Measurements from ENCODE around the gene ELAVL2. TPM values are rescaled to one million over a fixed set of nuclear protein-coding genes. Genes with fewer than 3 reads are reported as not detected.

Gene ELAVL2
- total RNA-seq, 1 experiment from 2014 or later = 35.9 TPM

GRCh38 chr9:23702311-23702922 is 123.6 kb downstream of the ELAVL2 start:
- H3K27me3 Mint-ChIP-seq (ENCODE audit: low read depth) = no peaks in the 10 kb centered on the region
- POLR2A ChIA-PET = no interaction called here
- no peak for TF ChIP-seq SP1 (CRISPR knock-in tag; conservative IDR thresholded peaks at IDR 0.05)
- TF ChIP-seq, protein P1, sequence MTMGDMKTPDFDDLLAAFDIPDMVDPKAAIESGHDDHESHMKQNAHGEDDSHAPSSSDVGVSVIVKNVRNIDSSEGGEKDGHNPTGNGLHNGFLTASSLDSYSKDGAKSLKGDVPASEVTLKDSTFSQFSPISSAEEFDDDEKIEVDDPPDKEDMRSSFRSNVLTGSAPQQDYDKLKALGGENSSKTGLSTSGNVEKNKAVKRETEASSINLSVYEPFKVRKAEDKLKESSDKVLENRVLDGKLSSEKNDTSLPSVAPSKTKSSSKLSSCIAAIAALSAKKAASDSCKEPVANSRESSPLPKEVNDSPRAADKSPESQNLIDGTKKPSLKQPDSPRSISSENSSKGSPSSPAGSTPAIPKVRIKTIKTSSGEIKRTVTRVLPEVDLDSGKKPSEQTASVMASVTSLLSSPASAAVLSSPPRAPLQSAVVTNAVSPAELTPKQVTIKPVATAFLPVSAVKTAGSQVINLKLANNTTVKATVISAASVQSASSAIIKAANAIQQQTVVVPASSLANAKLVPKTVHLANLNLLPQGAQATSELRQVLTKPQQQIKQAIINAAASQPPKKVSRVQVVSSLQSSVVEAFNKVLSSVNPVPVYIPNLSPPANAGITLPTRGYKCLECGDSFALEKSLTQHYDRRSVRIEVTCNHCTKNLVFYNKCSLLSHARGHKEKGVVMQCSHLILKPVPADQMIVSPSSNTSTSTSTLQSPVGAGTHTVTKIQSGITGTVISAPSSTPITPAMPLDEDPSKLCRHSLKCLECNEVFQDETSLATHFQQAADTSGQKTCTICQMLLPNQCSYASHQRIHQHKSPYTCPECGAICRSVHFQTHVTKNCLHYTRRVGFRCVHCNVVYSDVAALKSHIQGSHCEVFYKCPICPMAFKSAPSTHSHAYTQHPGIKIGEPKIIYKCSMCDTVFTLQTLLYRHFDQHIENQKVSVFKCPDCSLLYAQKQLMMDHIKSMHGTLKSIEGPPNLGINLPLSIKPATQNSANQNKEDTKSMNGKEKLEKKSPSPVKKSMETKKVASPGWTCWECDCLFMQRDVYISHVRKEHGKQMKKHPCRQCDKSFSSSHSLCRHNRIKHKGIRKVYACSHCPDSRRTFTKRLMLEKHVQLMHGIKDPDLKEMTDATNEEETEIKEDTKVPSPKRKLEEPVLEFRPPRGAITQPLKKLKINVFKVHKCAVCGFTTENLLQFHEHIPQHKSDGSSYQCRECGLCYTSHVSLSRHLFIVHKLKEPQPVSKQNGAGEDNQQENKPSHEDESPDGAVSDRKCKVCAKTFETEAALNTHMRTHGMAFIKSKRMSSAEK (CRISPR knock-in tag; IDR thresholded peaks at IDR 0.05; ENCODE audit: borderline replicate concordance) = no peak
- no peak for TF ChIP-seq E2F5 (CRISPR knock-in tag; IDR thresholded peaks at IDR 0.05)
- no peak for TF ChIP-seq ZNF121 (CRISPR knock-in tag; IDR thresholded peaks at IDR 0.05)
- TF ChIP-seq ELF4 (CRISPR knock-in tag; IDR thresholded peaks at IDR 0.05; ENCODE audit: low read depth) = no peak
- TF ChIP-seq MXD4 (CRISPR knock-in tag; IDR thresholded peaks at IDR 0.05; ENCODE audit: borderline replicate concordance) = no peak
- TF ChIP-seq HMGA2 (CRISPR knock-in tag; IDR thresholded peaks at IDR 0.05) = no peak
- TF ChIP-seq ZNF232 (CRISPR knock-in tag; IDR thresholded peaks at IDR 0.05) = no peak
- TF ChIP-seq ZNF423 (CRISPR knock-in tag; IDR thresholded peaks at IDR 0.05) = no peak
- TF ChIP-seq ATF3 (CRISPR knock-in tag; conservative IDR thresholded peaks at IDR 0.05) = no peak
- peaks cover 48% of the 10 kb centered on the region for H3K4me1 Mint-ChIP-seq
- ATAC-seq (no peak), DNase-seq (ENCODE audit: low spot score) (no peak)
- peaks cover 3% of the 10 kb centered on the region for H3K36me3 Mint-ChIP-seq
- no peaks in the 10 kb centered on the region for H3K9me3 Mint-ChIP-seq
- H3K4me3 Mint-ChIP-seq = no peak overlapping the region
- no peak overlapping the region for H3K27ac Mint-ChIP-seq
- CTCF ChIA-PET = interaction anchor here (0.6 kb wide), 2 partner anchors 20 to 299 kb away, joined by 3 to 4 read pairs; no protein-coding TSS in a partner anchor

GRCh38 chr9:23701291-23701690 is 124.7 kb downstream of the ELAVL2 start:
- Mint-ChIP-seq H3K27ac (peak overlapping the region; percentile 87), H3K27me3 (ENCODE audit: low read depth) (no peaks in the 10 kb centered on the region)
- DNase-seq (ENCODE audit: low spot score) = no peak

More at GRCh38 chr9:23701291-23701690, 124.7 kb downstream of the ELAVL2 start:
- Mint-ChIP-seq H3K9me3 (no peaks in the 10 kb centered on the region), H3K36me3 (peaks cover 3% of the 10 kb centered on the region), H3K4me1 (peaks cover 42% of the 10 kb centered on the region), H3K4me3 (no peak overlapping the region)
- CTCF ChIA-PET = interaction anchor here (0.7 kb wide), 1 partner anchor 45 kb away, joined by 3 read pairs; no protein-coding TSS in a partner anchor
- no peak for ATAC-seq
- no peak for TF ChIP-seq FOXP1 (CRISPR knock-in tag; IDR thresholded peaks at IDR 0.05; ENCODE audit: borderline replicate concordance)
- no peak for TF ChIP-seq IRF1 (CRISPR knock-in tag; IDR thresholded peaks at IDR 0.05)
- no peak for TF ChIP-seq ZMAT4 (CRISPR knock-in tag; IDR thresholded peaks at IDR 0.05)
- TF ChIP-seq CREM (CRISPR knock-in tag; IDR thresholded peaks at IDR 0.05) = no peak
- no peak for TF ChIP-seq FOXK1 (CRISPR knock-in tag; IDR thresholded peaks at IDR 0.05)
- no peak for TF ChIP-seq CBFB (CRISPR knock-in tag; IDR thresholded peaks at IDR 0.05; ENCODE audit: low read depth)
- TF ChIP-seq, protein P2, sequence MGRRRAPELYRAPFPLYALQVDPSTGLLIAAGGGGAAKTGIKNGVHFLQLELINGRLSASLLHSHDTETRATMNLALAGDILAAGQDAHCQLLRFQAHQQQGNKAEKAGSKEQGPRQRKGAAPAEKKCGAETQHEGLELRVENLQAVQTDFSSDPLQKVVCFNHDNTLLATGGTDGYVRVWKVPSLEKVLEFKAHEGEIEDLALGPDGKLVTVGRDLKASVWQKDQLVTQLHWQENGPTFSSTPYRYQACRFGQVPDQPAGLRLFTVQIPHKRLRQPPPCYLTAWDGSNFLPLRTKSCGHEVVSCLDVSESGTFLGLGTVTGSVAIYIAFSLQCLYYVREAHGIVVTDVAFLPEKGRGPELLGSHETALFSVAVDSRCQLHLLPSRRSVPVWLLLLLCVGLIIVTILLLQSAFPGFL (CRISPR knock-in tag; IDR thresholded peaks at IDR 0.05; ENCODE audit: borderline replicate concordance) = no peak
- no peak for TF ChIP-seq NR3C1 (CRISPR knock-in tag; conservative IDR thresholded peaks at IDR 0.05; ENCODE audit: low read depth)
- TF ChIP-seq GABPB1 (CRISPR knock-in tag; IDR thresholded peaks at IDR 0.05) = no peak
- TF ChIP-seq ERG (CRISPR knock-in tag; IDR thresholded peaks at IDR 0.05) = no peak
- POLR2A ChIA-PET = no interaction called here
